ENCODE data around the gene PTBP3. TPM values are rescaled to one million over a fixed set of nuclear protein-coding genes. Genes with fewer than 3 reads are reported as not detected.

Gene PTBP3
- polyA plus RNA-seq, 1 donor: 40.8 TPM

DNA sequence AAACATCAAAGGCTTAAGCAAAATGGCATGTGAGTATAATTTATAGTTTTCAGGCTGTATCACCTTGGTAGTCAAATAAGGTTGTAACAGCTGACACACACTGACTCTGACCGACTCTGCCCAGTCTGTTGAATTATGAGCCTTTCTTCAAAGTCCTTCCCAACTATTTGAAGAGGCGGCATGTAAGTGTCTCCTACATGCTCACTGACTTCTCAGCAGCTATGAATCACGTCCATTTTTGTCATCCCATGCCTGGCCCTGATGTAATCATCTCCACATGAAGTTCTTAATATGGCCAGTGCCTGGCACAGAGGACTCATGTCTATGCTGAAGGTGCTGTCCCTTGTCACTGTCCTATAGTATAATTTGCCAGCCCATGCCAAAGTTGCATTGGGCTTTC is 5.1 kb upstream of the PTBP3 start:
- H3K27ac ChIP-seq (ENCODE audit: low read length): peak overlapping the region; percentile 91
- WGBS (ENCODE audit: insufficient coverage, low lambda C conversion rate): no CpG with 5 or more reads among the region's 3 CpGs

DNA sequence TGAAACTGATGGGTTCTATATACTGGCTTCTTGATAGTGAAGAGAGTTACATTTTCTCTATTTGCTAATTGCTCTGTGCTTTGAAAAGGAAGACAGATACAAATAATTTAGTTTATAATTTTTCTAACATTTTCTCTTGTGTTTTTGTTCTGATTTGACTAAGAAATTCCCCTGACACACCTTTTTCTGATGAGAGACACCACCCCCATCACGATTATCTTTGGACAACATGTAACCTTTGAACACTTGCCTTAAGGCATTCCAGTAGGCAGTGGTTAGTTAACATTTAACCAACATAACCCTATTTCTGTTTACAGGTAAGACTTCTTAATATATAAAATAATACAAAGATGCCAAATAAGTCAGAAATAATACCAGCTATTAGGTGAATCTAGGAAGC is 4.1 kb upstream of the PTBP3 start:
- no peak overlapping the region for H3K4me3 ChIP-seq (ENCODE audit: low read length)
- peak; percentile 57 to 75 for DNase-seq
- H3K36me3 ChIP-seq (ENCODE audit: control insufficient read depth, insufficient read depth, low read length): no peaks in the 10 kb centered on the region
- H3K9me3 ChIP-seq (ENCODE audit: control insufficient read depth, low read depth, low read length): no peaks in the 10 kb centered on the region
- H3K27ac ChIP-seq (ENCODE audit: low read length): peak overlapping the region; percentile 91
- peaks cover 21% of the 10 kb centered on the region for H3K4me1 ChIP-seq (ENCODE audit: control insufficient read depth, insufficient read depth, low read length)
- WGBS (ENCODE audit: insufficient coverage, low lambda C conversion rate): 0% methylated on average over 1 of the region's 1 CpG
- H3K27me3 ChIP-seq (ENCODE audit: control insufficient read depth, insufficient read depth, low read length): no peaks in the 10 kb centered on the region

More for the DNA sequence above, 5.1 kb upstream of the PTBP3 start:
- H3K4me3 ChIP-seq (ENCODE audit: low read length): no peak overlapping the region
- peaks cover 21% of the 10 kb centered on the region for H3K4me1 ChIP-seq (ENCODE audit: control insufficient read depth, insufficient read depth, low read length)
- H3K36me3 ChIP-seq (ENCODE audit: control insufficient read depth, insufficient read depth, low read length): no peaks in the 10 kb centered on the region
- no peaks in the 10 kb centered on the region for H3K9me3 ChIP-seq (ENCODE audit: control insufficient read depth, low read depth, low read length)
- no peaks in the 10 kb centered on the region for H3K27me3 ChIP-seq (ENCODE audit: control insufficient read depth, insufficient read depth, low read length)
- peak; percentile 16 to 62 for DNase-seq

DNA sequence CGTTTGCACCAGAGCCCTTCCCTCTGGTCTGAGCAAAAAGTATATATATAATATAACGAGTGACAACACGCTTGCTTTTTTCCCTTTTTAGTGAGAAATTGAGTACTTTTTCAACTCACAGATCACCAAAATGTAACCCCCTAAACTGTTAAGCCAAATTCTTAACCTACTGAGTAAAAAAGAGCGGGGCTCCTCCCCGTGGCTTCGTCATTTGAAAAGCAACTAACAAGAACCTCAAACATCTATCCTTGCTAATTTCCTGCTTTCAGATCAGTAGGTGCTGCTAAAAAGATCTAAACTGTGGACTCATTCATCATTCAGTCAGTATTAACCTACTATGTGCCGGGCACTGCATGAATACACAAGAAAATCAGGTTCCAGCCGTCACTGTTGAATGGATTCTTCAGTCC is 1.0 kb upstream of the PTBP3 start:
- Histone ChIP-seq H3K9me3 (ENCODE audit: control insufficient read depth, low read depth, low read length) (no peaks in the 10 kb centered on the region), H3K27me3 (ENCODE audit: control insufficient read depth, insufficient read depth, low read length) (no peaks in the 10 kb centered on the region), H3K27ac (ENCODE audit: low read length) (peak overlapping the region; percentile 100), H3K36me3 (ENCODE audit: control insufficient read depth, insufficient read depth, low read length) (no peaks in the 10 kb centered on the region), H3K4me3 (ENCODE audit: low read length) (peak overlapping the region; percentile 82), H3K4me1 (ENCODE audit: control insufficient read depth, insufficient read depth, low read length) (peaks cover 21% of the 10 kb centered on the region)
- DNase-seq: peak in 1 of 2 donors; percentile 58
- WGBS (ENCODE audit: insufficient coverage, low lambda C conversion rate): 13% methylated on average over 3 of the region's 8 CpGs

DNA sequence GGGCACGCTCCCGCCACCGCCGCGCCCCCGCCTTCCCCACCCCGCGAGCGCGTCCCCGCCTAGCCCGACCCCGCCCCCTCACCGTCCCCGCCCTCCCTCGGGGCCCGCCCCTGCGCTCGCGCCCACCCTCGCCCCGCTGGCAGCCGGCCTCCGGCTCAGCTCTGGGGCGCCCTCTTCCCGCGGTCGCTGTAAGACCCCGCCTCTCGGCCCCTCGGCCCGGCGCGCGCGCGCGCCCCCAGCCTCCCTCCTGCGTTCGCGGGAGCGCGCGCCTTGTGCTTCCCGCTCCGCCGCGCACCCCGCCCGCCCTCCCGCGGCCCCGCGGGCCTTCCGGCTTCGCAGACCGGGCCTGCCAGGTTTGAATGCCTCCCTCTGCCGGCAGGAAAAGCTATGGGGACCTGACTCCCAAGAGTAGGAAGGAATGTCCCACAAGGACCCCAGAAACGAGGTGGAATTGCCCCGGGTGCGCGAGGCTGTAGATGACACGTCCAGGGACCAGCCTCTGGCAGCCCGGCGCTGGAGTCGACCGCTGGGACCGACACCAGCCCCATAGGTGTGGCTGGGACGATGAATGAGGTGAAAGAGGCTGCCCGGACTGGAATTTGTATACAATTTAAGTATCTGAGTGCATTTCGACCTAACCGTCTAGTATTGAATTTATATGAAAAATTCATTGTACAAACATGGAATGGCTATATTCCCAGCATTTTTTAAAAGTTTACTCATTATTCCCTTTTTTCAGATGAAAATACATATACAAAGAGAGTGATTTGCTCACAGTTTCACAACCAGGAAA is 416 bp upstream of the PTBP3 start:
- Histone ChIP-seq H3K36me3 (ENCODE audit: control insufficient read depth, insufficient read depth, low read length) (no peaks in the 10 kb centered on the region), H3K4me3 (ENCODE audit: low read length) (peak overlapping the region; percentile 82), H3K4me1 (ENCODE audit: control insufficient read depth, insufficient read depth, low read length) (peaks cover 19% of the 10 kb centered on the region), H3K27me3 (ENCODE audit: control insufficient read depth, insufficient read depth, low read length) (no peaks in the 10 kb centered on the region), H3K9me3 (ENCODE audit: control insufficient read depth, low read depth, low read length) (no peaks in the 10 kb centered on the region), H3K27ac (ENCODE audit: low read length) (peak overlapping the region; percentile 100)
- WGBS (ENCODE audit: insufficient coverage, low lambda C conversion rate): 0% methylated on average over 2 of the region's 72 CpGs
- peak; percentile 95 to 96 for DNase-seq

GRCh38 chr9:112332674-112332976 is 794 bp downstream of the PTBP3 start:
- H3K4me1 ChIP-seq (ENCODE audit: control insufficient read depth, insufficient read depth, low read length): peaks cover 8% of the 10 kb centered on the region
- no peak for DNase-seq
- peak overlapping the region; percentile 93 for H3K27ac ChIP-seq (ENCODE audit: low read length)
- no peaks in the 10 kb centered on the region for H3K9me3 ChIP-seq (ENCODE audit: control insufficient read depth, low read depth, low read length)
- no peaks in the 10 kb centered on the region for H3K27me3 ChIP-seq (ENCODE audit: control insufficient read depth, insufficient read depth, low read length)
- H3K36me3 ChIP-seq (ENCODE audit: control insufficient read depth, insufficient read depth, low read length): no peaks in the 10 kb centered on the region
- no CpG with 5 or more reads among the region's 19 CpGs for WGBS (ENCODE audit: insufficient coverage, low lambda C conversion rate)
- H3K4me3 ChIP-seq (ENCODE audit: low read length): peak overlapping the region; percentile 70

GRCh38 chr9:112332214-112332613 is 1.2 kb downstream of the PTBP3 start:
- Histone ChIP-seq H3K27ac (ENCODE audit: low read length) (peak overlapping the region; percentile 93), H3K4me1 (ENCODE audit: control insufficient read depth, insufficient read depth, low read length) (peaks cover 7% of the 10 kb centered on the region), H3K4me3 (ENCODE audit: low read length) (peak overlapping the region; percentile 70), H3K36me3 (ENCODE audit: control insufficient read depth, insufficient read depth, low read length) (no peaks in the 10 kb centered on the region), H3K9me3 (ENCODE audit: control insufficient read depth, low read depth, low read length) (no peaks in the 10 kb centered on the region), H3K27me3 (ENCODE audit: control insufficient read depth, insufficient read depth, low read length) (no peaks in the 10 kb centered on the region)
- WGBS (ENCODE audit: insufficient coverage, low lambda C conversion rate): 13% methylated on average over 4 of the region's 4 CpGs
- peak in 1 of 2 donors; percentile 39 for DNase-seq

DNA sequence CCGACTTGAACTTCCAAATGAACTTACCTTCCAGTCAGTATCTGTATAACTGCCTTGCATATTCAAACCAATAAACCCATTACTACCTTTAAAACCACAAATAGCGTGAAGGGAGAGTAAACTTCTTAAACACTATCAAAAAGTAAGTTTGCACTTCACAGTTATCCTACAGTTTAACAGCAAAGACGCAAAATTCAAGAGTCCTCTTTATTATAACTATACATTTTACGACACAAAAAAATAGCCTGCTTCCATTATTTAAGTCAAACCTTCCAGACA is 1.8 kb downstream of the PTBP3 start:
- Histone ChIP-seq H3K9me3 (ENCODE audit: control insufficient read depth, low read depth, low read length) (no peaks in the 10 kb centered on the region), H3K36me3 (ENCODE audit: control insufficient read depth, insufficient read depth, low read length) (no peaks in the 10 kb centered on the region), H3K27ac (ENCODE audit: low read length) (peak overlapping the region; percentile 93), H3K27me3 (ENCODE audit: control insufficient read depth, insufficient read depth, low read length) (no peaks in the 10 kb centered on the region), H3K4me1 (ENCODE audit: control insufficient read depth, insufficient read depth, low read length) (peaks cover under 1% of the 10 kb centered on the region), H3K4me3 (ENCODE audit: low read length) (peak overlapping the region; percentile 70)
- peak in 1 of 2 donors; percentile 68 for DNase-seq
- 23% methylated on average over 2 of the region's 4 CpGs for WGBS (ENCODE audit: insufficient coverage, low lambda C conversion rate)

GRCh38 chr9:112328545-112328944 is 4.9 kb downstream of the PTBP3 start:
- WGBS (ENCODE audit: insufficient coverage, low lambda C conversion rate): no CpG with 5 or more reads among the region's 2 CpGs
- Histone ChIP-seq H3K27me3 (ENCODE audit: control insufficient read depth, insufficient read depth, low read length) (no peaks in the 10 kb centered on the region), H3K4me1 (ENCODE audit: control insufficient read depth, insufficient read depth, low read length) (no peaks in the 10 kb centered on the region), H3K4me3 (ENCODE audit: low read length) (no peak overlapping the region), H3K27ac (ENCODE audit: low read length) (no peak overlapping the region), H3K9me3 (ENCODE audit: control insufficient read depth, low read depth, low read length) (peaks cover 10% of the 10 kb centered on the region), H3K36me3 (ENCODE audit: control insufficient read depth, insufficient read depth, low read length) (no peaks in the 10 kb centered on the region)
- DNase-seq: no peak

DNA sequence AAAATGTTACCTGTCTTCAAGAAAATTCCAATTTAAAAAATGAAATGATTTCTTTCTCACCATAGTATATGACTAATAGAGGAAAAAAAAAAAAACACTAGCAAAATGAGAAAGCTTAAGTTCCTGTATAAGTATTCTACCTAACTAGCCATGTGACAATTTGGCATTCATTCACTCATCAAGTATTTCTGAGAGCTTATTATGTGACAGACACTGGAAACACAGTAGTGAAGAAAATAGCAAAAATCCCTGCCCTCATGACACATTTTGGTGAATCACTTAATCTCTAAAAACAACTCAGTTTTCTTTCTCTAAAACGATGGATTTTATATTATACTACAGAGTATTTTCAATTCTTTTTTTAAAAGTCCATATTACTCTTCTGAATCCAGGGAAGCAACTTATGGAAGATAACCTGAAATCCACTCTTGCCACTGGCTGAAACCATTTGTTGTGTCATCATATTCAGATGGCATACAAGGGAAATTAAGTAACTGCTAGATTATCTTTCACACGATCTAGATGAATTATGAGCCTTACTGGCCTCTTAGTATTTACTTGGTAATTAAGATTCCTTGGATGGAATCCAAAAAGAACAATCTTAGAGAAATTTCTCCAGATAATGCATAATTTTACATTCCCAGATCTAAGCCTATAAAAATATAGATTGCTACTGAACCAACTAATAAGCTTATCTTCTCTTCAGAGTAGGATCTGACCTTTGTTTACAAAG is 5.5 kb downstream of the PTBP3 start:
- Histone ChIP-seq H3K27ac (ENCODE audit: low read length) (no peak overlapping the region), H3K36me3 (ENCODE audit: control insufficient read depth, insufficient read depth, low read length) (peaks cover 4% of the 10 kb centered on the region), H3K9me3 (ENCODE audit: control insufficient read depth, low read depth, low read length) (peaks cover 12% of the 10 kb centered on the region), H3K27me3 (ENCODE audit: control insufficient read depth, insufficient read depth, low read length) (no peaks in the 10 kb centered on the region), H3K4me3 (ENCODE audit: low read length) (no peak overlapping the region), H3K4me1 (ENCODE audit: control insufficient read depth, insufficient read depth, low read length) (no peaks in the 10 kb centered on the region)
- WGBS (ENCODE audit: insufficient coverage, low lambda C conversion rate): 83% methylated on average over 1 of the region's 2 CpGs
- DNase-seq: no peak

DNA sequence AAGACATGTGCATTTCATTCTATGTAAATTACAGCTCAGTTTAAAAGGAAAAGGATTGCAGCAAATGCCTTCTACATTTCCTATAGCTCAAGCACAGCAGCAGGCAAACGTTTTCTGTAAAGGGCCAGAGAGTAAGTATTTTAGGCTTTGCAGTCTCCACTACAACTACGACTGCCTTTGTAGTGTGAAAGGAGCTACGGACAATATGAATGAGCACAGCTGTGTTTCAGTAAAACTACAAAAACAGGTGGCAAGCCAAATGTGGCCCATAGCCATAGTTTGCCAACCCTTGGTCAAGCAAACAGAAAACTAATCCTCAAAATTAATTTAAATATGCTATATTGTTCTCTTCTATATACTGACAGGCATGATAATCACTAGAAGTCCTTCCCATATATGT is 7.2 kb downstream of the PTBP3 start:
- H3K4me1 ChIP-seq (ENCODE audit: control insufficient read depth, insufficient read depth, low read length): no peaks in the 10 kb centered on the region
- H3K27ac ChIP-seq (ENCODE audit: low read length): no peak overlapping the region
- H3K9me3 ChIP-seq (ENCODE audit: control insufficient read depth, low read depth, low read length): peaks cover 14% of the 10 kb centered on the region
- WGBS (ENCODE audit: insufficient coverage, low lambda C conversion rate): no CpG with 5 or more reads among the region's 3 CpGs
- no peak overlapping the region for H3K4me3 ChIP-seq (ENCODE audit: low read length)
- H3K36me3 ChIP-seq (ENCODE audit: control insufficient read depth, insufficient read depth, low read length): peaks cover 6% of the 10 kb centered on the region
- DNase-seq: no peak
- no peaks in the 10 kb centered on the region for H3K27me3 ChIP-seq (ENCODE audit: control insufficient read depth, insufficient read depth, low read length)
